Gastrocnemius medialis (tissue), 4 donors: ENCODE data around the gene COL19A1.
"Not testable (repeated sequence)": the region's sequence is repeated elsewhere in the genome, so short reads cannot be mapped to it uniquely, and the experiment has no call there.

Experiments
- CTCF ChIP-seq, 5 experiments: fragments of 450-650 bp in 3 of 5; fragments of 200-600 bp in 2 of 5; sonication (generic) in 2 of 5; IDR thresholded peaks in 4 of 5; conservative IDR thresholded peaks in 1 of 5; 1 replicate in 4 of 5; 2 replicates in 1 of 5; pipeline ENCODE4 v1.5.1; 2016 to 2019; ENCODE audit warnings: antibody characterized with exemption in 5 of 5, mild to moderate bottlenecking in 3 of 5, moderate library complexity in 3 of 5
- POLR2A ChIP-seq, 2 donors: fragments of 450-650 bp; IDR thresholded peaks; one replicate each; pipeline ENCODE4 v1.6.1; 2017; ENCODE audit warnings: antibody characterized with exemption in 2 of 2, mild to moderate bottlenecking in 2 of 2, moderate library complexity in 2 of 2

GRCh38 chr6:69921066-69921465 is 54.7 kb downstream of the COL19A1 start:
- TF ChIP-seq CTCF (IDR thresholded peaks at IDR 0.05 in 4 of 5, conservative IDR thresholded peaks at IDR 0.05 in 1 of 5); POLR2A (IDR thresholded peaks at IDR 0.05): not testable (repeated sequence)
